Motor neuron (in vitro differentiated cells): ENCODE measurements around the gene RELT. TPM values are rescaled to one million over a fixed set of nuclear protein-coding genes. Genes with fewer than 3 reads are reported as not detected.
A peak's percentile ranks its signal among the peaks of the same experiment; 100 is the strongest.
"Not testable (repeated sequence)": the region's sequence is repeated elsewhere in the genome, so short reads cannot be mapped to it uniquely, and the experiment has no call there.

ENCODE experiments used
- ATAC-seq, 8 experiments: fragments of 200-7000 bp; cut with Tn5 transposase; replicated peaks in 6 of 8; 2 replicates each; pipeline ENCODE4 v1.8.0; 2021; ENCODE audit warnings: mild to moderate bottlenecking in 8 of 8, moderate library complexity in 8 of 8
- H3K27ac ChIP-seq, 2 donors: fragments of 250-450 bp; sonication (Bioruptor Pico); 2 replicates each; pipeline ENCODE4 v1.9.0; 2021; ENCODE audit warnings: antibody characterized with exemption in 2 of 2, mild to moderate bottlenecking in 2 of 2, moderate library complexity in 1 of 2
- H3K4me1 ChIP-seq, 2 donors: fragments of 250-450 bp; sonication (Bioruptor Pico); replicated peaks in 1 of 2; 2 replicates each; pipeline ENCODE4 v1.6.1; 2021; ENCODE audit warnings: antibody characterized with exemption in 2 of 2, mild to moderate bottlenecking in 2 of 2, moderate library complexity in 1 of 2
- H3K4me3 ChIP-seq, 5 donors: fragments of 250-450 bp; sonication (Bioruptor Pico); 2 replicates each; pipeline ENCODE4 v1.9.0; 2021; ENCODE audit warnings: antibody characterized with exemption in 5 of 5, mild to moderate bottlenecking in 5 of 5, moderate library complexity in 4 of 5
- WGBS, 10 experiments: fragments of 450-650 bp; shearing (Covaris generic); methylation state at CpG; one replicate each; pipeline ENCODE4 v1.0.0; 2022; 5-methylcytosine and 5-hydroxymethylcytosine counted together
- in situ Hi-C, 9 experiments: fragments of 400-800 bp; cut with MboI; loops; one replicate each; pipeline ENCODE4 v1.15.0; 2021; ENCODE audit warnings: low sequenced_read_pairs in 9 of 9, low pct_unique_long_range_greater_than_20kb in 2 of 9; ENCODE audit not compliant: unreplicated experiment in 9 of 9
- total RNA-seq, 8 experiments: library from RNA; unstranded; fragments of 300-600 nt; gene quantifications; 2 replicates each; pipeline versions ENCODE4 v1.2.3 to v1.2.4, GENCODE V29; 2022

The RELT gene
- total RNA-seq, 8 experiments from 2014 or later, result 6.0 to 11.8 (median 7.0) TPM

GRCh38 chr11:73422886-73423285 is 46.7 kb downstream of the RELT start:
- in situ Hi-C loops, result no loop called here
- WGBS, 10 experiments, result 53 to 100% (median 90%) methylated on average over 1 to 4 of the region's 4 CpGs; no CpG with 5 or more reads in 2 of the 10 experiments
- Histone ChIP-seq H3K4me3 (no peak overlapping the region), H3K27ac (no peak overlapping the region), H3K4me1 (peaks cover 0 to 6% of the 10 kb centered on the region in 2 donors)
- ATAC-seq, result no peak

- Histone ChIP-seq H3K4me3 (no peak overlapping the region), H3K27ac (no peak overlapping the region), H3K4me1 (peaks cover 0 to 6% of the 10 kb centered on the region in 2 donors)
- in situ Hi-C loops, result no loop called here
- no peak for ATAC-seq
- 60 to 100% (median 88%) methylated on average over 1 to 3 of the region's 3 CpGs; no CpG with 5 or more reads in 1 of the 10 experiments for WGBS, 10 experiments
These were observed 47.3 kb downstream of the RELT start for GRCh38 chr11:73423506-73423905.

DNA sequence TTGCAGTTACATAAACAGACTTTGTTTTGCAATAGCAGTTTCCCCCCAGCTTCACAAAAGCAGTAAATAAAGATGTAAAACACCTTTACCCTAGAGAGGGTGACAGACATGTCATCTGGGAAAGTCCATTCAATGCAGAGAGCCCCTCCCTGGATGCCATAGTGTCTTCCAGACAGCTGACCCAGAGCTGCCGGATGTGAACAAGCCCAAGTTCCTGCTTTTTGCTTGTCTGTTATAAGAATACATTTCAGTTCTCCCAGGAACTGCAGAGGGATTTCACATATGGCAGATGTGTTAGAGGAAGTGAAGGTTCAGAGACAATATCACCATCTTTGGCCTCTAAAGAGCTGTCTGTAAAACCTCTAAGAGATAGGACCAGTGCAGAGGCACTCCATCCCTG is 48.9 kb downstream of the RELT start:
- WGBS, 10 experiments, result 86 to 100% (median 100%) methylated on average over 1 of the region's 1 CpG; no CpG with 5 or more reads in 5 of the 10 experiments
- peak in 1 of 8 experiments; percentile 39 for ATAC-seq
- no peak overlapping the region for H3K27ac ChIP-seq
- peaks cover 0 to 6% of the 10 kb centered on the region in 2 donors for H3K4me1 ChIP-seq
- in situ Hi-C loops, result no loop called here
- H3K4me3 ChIP-seq, result no peak overlapping the region

DNA sequence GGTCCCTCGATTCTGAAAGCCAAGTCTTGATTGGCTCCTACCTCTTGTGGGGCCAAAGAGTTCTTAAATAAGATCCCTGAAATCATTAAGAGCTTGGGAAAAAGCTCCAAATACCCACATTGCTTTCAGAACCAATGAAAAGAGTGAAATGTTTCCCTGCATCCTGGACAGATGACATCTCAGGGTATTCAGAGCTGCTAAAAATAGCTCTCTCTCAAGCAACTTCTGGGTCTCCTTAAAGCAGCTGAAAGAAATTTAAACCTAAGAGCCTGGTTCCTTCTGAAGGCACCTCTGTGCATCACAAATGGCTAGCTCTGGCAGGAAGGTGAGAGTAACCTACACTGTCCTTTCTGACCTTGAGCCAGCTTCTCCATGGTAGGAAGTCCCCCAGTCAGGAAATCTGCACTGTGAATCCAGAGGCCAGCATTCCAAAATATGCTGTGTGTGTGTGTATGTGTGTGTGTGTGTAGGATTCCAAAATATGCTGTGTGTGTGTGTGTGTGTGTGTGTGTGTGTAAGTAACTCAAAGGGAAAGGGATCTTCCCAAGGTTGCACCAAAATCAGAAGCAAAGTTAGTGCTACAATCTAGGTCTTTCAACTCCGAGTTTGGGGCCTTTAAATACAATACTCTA is 50.1 kb downstream of the RELT start:
- ATAC-seq, result no peak
- Histone ChIP-seq H3K4me3 (no peak overlapping the region), H3K4me1 (peaks cover 0 to 3% of the 10 kb centered on the region in 2 donors), H3K27ac (no peak overlapping the region)
- 86 to 100% (median 100%) methylated on average over 1 to 2 of the region's 2 CpGs; no CpG with 5 or more reads in 1 of the 10 experiments for WGBS, 10 experiments
- in situ Hi-C loops, result no loop called here

DNA sequence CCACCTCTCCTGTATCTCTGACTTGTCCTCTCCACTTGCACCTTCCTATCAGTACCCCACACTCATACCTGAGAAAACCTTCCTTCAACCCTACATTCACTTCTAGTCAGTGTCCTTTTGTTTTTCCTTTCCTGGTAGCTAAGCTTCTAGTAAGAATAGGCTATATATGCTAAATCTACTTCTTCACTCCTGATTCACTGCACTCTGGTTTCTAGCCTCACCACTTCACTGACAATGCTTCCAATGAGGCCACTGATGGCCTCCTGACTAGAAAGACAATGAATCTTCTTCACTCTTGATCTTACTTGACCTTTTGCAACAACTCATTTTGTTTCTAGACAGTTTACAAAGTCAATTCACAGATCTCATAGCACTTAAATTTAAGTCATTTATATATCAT is 52.0 kb downstream of the RELT start:
- Histone ChIP-seq H3K4me1 (no peaks in the 10 kb centered on the region), H3K27ac (no peak overlapping the region), H3K4me3 (no peak overlapping the region)
- ATAC-seq, result no peak
- in situ Hi-C loops, result no loop called here

GRCh38 chr11:73428699-73429098 is 52.5 kb downstream of the RELT start:
- Histone ChIP-seq H3K4me1 (no peaks in the 10 kb centered on the region), H3K27ac (no peak overlapping the region), H3K4me3 (no peak overlapping the region)
- in situ Hi-C loops, result no loop called here
- ATAC-seq, result no peak

DNA sequence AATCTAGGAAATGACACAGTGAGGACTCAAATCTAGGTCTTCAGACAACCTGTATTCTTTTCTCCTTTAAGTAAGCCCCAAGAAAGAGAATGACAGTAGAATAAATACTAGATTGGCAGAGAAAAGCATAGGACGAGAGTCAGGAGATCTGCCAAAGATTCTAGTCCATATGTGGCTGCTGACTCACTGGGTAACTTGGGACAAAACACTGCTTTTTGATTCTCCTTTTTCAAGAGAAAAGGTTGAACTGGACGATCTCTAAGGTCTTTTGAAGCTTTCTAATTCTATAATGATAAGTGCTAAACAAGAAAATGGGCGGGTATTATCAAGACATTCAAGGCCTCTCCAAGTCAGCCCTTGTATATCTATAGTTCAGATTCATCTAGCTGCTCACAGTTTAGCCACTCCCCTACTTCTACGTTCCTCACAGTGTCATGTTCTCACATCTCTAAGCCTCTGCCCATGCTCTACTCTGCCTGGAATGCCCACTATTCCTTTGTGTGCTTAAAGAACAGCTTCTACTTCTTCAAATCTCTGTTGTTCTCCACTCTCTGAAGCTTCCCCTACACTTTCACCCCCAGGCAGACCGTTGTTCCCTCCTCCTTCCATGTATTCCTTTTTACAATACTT is 53.0 kb downstream of the RELT start:
- Histone ChIP-seq H3K27ac (no peak overlapping the region), H3K4me3 (no peak overlapping the region), H3K4me1 (no peaks in the 10 kb centered on the region)
- in situ Hi-C loops, result no loop called here
- 49 to 95% (median 77%) methylated on average over 1 to 5 of the region's 5 CpGs for WGBS, 10 experiments
- ATAC-seq, result peak in 3 of 8 experiments; percentile 30 to 82 (median 68)

DNA sequence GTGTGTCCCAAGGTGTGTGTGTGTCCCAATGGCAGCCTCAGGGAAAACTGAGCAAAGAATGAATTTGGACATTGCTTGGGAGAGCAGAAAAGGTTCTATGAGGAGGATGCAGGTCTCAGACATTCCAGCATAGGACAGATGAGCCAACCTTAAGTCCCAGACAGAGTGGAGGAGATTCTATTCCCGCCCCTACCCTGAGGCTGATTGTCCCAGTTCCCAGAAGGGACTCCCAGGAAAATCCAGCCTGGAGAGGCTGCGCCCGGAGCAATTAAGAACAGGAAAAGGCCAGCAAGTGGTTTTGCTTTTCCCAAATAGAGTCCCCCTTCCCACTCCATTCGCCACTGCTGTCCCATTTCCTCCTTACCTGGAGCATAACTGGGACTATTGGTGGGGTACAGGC is 54.1 kb downstream of the RELT start:
- no peak overlapping the region for H3K4me3 ChIP-seq
- no peaks in the 10 kb centered on the region for H3K4me1 ChIP-seq
- 40 to 100% (median 83%) methylated on average over 1 to 3 of the region's 4 CpGs; no CpG with 5 or more reads in 5 of the 10 experiments for WGBS, 10 experiments
- no peak overlapping the region for H3K27ac ChIP-seq
- in situ Hi-C loops, result no loop called here
- no peak for ATAC-seq

GRCh38 chr11:73431396-73431795 is 55.2 kb downstream of the RELT start:
- no peak overlapping the region for H3K4me3 ChIP-seq
- WGBS, 10 experiments, result 60 to 100% (median 91%) methylated on average over 1 to 5 of the region's 5 CpGs
- ATAC-seq, result no peak
- in situ Hi-C loops, result no loop called here
- H3K4me1 ChIP-seq, result no peaks in the 10 kb centered on the region
- no peak overlapping the region for H3K27ac ChIP-seq

DNA sequence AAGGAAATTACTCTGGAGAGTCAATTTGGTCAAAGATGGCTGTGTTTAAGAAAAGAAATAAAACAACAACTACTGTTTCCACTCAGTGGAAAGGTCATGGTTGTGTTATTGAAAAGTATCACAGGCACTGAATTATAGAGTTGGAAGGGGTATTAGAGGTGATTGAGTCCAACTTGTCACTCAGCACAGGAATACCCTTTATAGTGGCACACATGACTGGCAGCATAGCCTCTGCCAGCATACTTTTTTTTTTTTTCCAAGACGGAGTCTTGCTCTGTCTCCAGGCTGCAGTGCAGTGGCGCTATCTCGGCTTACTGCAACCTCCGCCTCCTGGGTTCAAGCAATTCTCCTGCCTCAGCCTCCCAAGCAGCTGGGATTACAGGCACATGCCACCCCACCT is 60.7 kb downstream of the RELT start:
- H3K27ac ChIP-seq, ATAC-seq, in situ Hi-C loops, H3K4me3 ChIP-seq: not testable (repeated sequence)
- H3K4me1 ChIP-seq, result peaks cover 11 to 13% of the 10 kb centered on the region in 2 donors
- 86 to 100% (median 100%) methylated on average over 1 to 4 of the region's 4 CpGs; no CpG with 5 or more reads in 3 of the 10 experiments for WGBS, 10 experiments

- in situ Hi-C loops, result no loop called here
- Histone ChIP-seq H3K27ac (peak overlapping the region in 1 of 2 donors; percentile 52), H3K4me3 (no peak overlapping the region), H3K4me1 (peaks cover 11 to 13% of the 10 kb centered on the region in 2 donors)
- WGBS, 10 experiments, result 0 to 100% (median 82%) methylated on average over 1 to 5 of the region's 5 CpGs; no CpG with 5 or more reads in 2 of the 10 experiments
- peak in 7 of 8 experiments; percentile 32 to 89 (median 61) for ATAC-seq
These were observed 63.0 kb downstream of the RELT start for GRCh38 chr11:73439002-73439843.

DNA sequence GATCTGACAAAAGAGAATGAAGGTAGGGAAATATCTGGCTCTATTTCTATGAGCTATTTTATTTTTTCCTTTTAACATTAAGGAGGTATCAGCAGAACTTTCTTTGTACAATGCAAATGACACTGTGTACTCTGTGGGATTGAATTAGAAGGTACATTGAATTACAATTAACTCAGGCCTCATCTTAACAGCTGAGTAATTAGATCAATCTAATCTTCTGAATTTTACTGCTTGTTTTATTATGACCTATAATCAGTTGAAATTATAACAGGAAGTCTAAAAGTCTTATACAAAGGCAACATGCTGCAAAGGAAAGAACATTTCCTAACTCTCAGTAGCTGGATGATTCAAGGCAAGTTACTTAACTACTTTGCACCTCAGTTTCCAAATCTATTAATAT is 69.8 kb downstream of the RELT start:
- Histone ChIP-seq H3K4me1 (peaks cover 0 to 1% of the 10 kb centered on the region in 2 donors), H3K4me3 (no peak overlapping the region), H3K27ac (no peak overlapping the region)
- in situ Hi-C loops, result no loop called here
- no peak for ATAC-seq

GRCh38 chr11:73446766-73447165 is 70.6 kb downstream of the RELT start:
- H3K4me1 ChIP-seq, result peaks cover 0 to 5% of the 10 kb centered on the region in 2 donors
- H3K4me3 ChIP-seq, result no peak overlapping the region
- in situ Hi-C loops, result no loop called here
- 75 to 100% (median 94%) methylated on average over 1 to 2 of the region's 2 CpGs; no CpG with 5 or more reads in 2 of the 10 experiments for WGBS, 10 experiments
- H3K27ac ChIP-seq, result no peak overlapping the region
- no peak for ATAC-seq
